ENCODE data around the gene CATSPERE.
"Not testable (repeated sequence)": the region's sequence is repeated elsewhere in the genome, so short reads cannot be mapped to it uniquely, and the experiment has no call there.

The CATSPERE gene

GRCh38 chr1:244552336-244552735, 91.3 kb downstream of the CATSPERE start:
- DNase-seq (ENCODE audit: low spot score), result no peak

GRCh38 chr1:244556263-244556662, 95.2 kb downstream of the CATSPERE start:
- DNase-seq (ENCODE audit: low spot score), result no peak

- no peak for DNase-seq (ENCODE audit: low spot score)
Measured at GRCh38 chr1:244557565-244557964, 96.5 kb downstream of the CATSPERE start.

- DNase-seq (ENCODE audit: low spot score), result no peak
Measured at GRCh38 chr1:244559561-244559960, 98.5 kb downstream of the CATSPERE start.

GRCh38 chr1:244562877-244563276, 101.8 kb downstream of the CATSPERE start:
- not testable (repeated sequence) for DNase-seq (ENCODE audit: low spot score)

- DNase-seq (ENCODE audit: low spot score), result no peak
Measured at GRCh38 chr1:244573768-244574167, 112.7 kb downstream of the CATSPERE start.

GRCh38 chr1:244576259-244576892, 115.3 kb downstream of the CATSPERE start:
- no peak for DNase-seq (ENCODE audit: low spot score)

- not testable (repeated sequence) for DNase-seq (ENCODE audit: low spot score)
Measured at GRCh38 chr1:244578205-244578604, 117.1 kb downstream of the CATSPERE start.

- DNase-seq (ENCODE audit: low spot score), result no peak
Measured at GRCh38 chr1:244583358-244583982, 122.4 kb downstream of the CATSPERE start.

- no peak for DNase-seq (ENCODE audit: low spot score)
Measured at GRCh38 chr1:244585867-244586266, 124.8 kb downstream of the CATSPERE start.

GRCh38 chr1:244590670-244591069, 129.6 kb downstream of the CATSPERE start:
- DNase-seq (ENCODE audit: low spot score), result no peak

GRCh38 chr1:244598611-244599010, 137.5 kb downstream of the CATSPERE start:
- no peak for DNase-seq (ENCODE audit: low spot score)

GRCh38 chr1:244599937-244600350, 138.9 kb downstream of the CATSPERE start:
- no peak for DNase-seq (ENCODE audit: low spot score)

GRCh38 chr1:244601336-244601735, 140.3 kb downstream of the CATSPERE start:
- no peak for DNase-seq (ENCODE audit: low spot score)

GRCh38 chr1:244603498-244603897, 142.4 kb downstream of the CATSPERE start:
- no peak for DNase-seq (ENCODE audit: low spot score)

- no peak for DNase-seq (ENCODE audit: low spot score)
Measured at GRCh38 chr1:244605835-244606370, 144.8 kb downstream of the CATSPERE start.

GRCh38 chr1:244614113-244614836, 153.2 kb downstream of the CATSPERE start:
- DNase-seq (ENCODE audit: low spot score), result no peak

GRCh38 chr1:244614879-244615278, 153.8 kb downstream of the CATSPERE start:
- DNase-seq (ENCODE audit: low spot score), result no peak

- DNase-seq (ENCODE audit: low spot score), result no peak
Measured at GRCh38 chr1:244615301-244615700, 154.2 kb downstream of the CATSPERE start.

- DNase-seq (ENCODE audit: low spot score), result no peak
Measured at GRCh38 chr1:244626709-244627108, 165.6 kb downstream of the CATSPERE start.

GRCh38 chr1:244628789-244629188, 167.7 kb downstream of the CATSPERE start:
- DNase-seq (ENCODE audit: low spot score), result no peak

GRCh38 chr1:244633140-244633539, 172.1 kb downstream of the CATSPERE start:
- no peak for DNase-seq (ENCODE audit: low spot score)

GRCh38 chr1:244634546-244634945, 173.5 kb downstream of the CATSPERE start:
- DNase-seq (ENCODE audit: low spot score), result no peak

All from putamen (tissue), 1 donor.